H1 (cell line): Measurements from ENCODE around the gene MUC5B. TPM values are rescaled to one million over a fixed set of nuclear protein-coding genes. Genes with fewer than 3 reads are reported as not detected.

Experiments used
- BRCA1 ChIP-seq: IDR thresholded peaks from 2 replicates; pipeline ENCODE4 v1.6.1; 2012; ENCODE audit warnings: low read depth, low read length, improper control_type of control experiment
- CHD2 ChIP-seq: IDR thresholded peaks from 2 replicates; pipeline ENCODE4 v1.6.1; 2012; ENCODE audit warnings: low read length, improper control_type of control experiment
- E2F6 ChIP-seq: IDR thresholded peaks from 2 replicates; pipeline ENCODE4 v1.6.1; 2012; ENCODE audit warnings: inconsistent platforms
- GABPA ChIP-seq: IDR thresholded peaks from 2 replicates; pipeline ENCODE4 v1.6.1; 2011; ENCODE audit warnings: mild to moderate bottlenecking, low read length, moderate library complexity, borderline replicate concordance; ENCODE audit not compliant: insufficient read depth
- polyA plus RNA-seq, 7 experiments: library from polyadenylated mRNA; depleted of rRNA in 3 of 7; stranded (reverse) in 5 of 7; unstranded in 2 of 7; fragments of >200 nt in 5 of 7; fragments of 200-250 nt in 2 of 7; gene quantifications; 1 replicate in 5 of 7; 2 replicates in 1 of 7; 4 replicates in 1 of 7; pipeline versions ENCODE4 v1.2.1 to v1.2.3, GENCODE V29; 2011 to 2013; ENCODE audit warnings: missing spikeins in 2 of 7, mixed read lengths in 2 of 7
- total RNA-seq: library from RNA; stranded (reverse); fragmentation: NEBNext Ultra II Directional; extraction: Animal tissue kit (Norgen Biotek cat#: 25700); gene quantifications from 2 replicates; pipeline ENCODE4 v1.2.1, GENCODE V29; 2021
- TF ChIP-seq, protein P1 (sequence below): fragments of 300-600 bp; sonication (generic); IDR thresholded peaks from 2 replicates; pipeline ENCODE4 v1.7.1; 2012; ENCODE audit warnings: low read length, moderate library complexity, mild to moderate bottlenecking, inconsistent platforms; ENCODE audit not compliant: insufficient replicate concordance

The MUC5B gene
- total and polyA plus RNA-seq, 2 of the 8 experiments (the other 6 are each of a cell fraction or from before 2014, with no cell fraction given): 0.02 to 0.03 TPM

DNA sequence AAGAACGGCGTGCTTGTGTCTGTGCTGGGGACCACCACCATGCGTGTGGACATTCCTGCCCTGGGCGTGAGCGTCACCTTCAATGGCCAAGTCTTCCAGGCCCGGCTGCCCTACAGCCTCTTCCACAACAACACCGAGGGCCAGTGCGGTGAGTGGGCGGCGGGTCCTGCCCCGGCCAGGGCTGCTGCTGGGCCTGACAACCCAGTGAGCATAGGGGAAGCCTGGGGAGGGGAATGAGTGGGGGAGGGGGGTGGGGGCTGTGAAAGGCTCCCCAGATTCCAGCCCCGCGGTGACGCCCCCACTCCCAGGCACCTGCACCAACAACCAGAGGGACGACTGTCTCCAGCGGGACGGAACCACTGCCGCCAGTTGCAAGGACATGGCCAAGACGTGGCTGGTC lies 31.9 kb downstream of the MUC5B start (continued):
- TF ChIP-seq, protein P1, sequence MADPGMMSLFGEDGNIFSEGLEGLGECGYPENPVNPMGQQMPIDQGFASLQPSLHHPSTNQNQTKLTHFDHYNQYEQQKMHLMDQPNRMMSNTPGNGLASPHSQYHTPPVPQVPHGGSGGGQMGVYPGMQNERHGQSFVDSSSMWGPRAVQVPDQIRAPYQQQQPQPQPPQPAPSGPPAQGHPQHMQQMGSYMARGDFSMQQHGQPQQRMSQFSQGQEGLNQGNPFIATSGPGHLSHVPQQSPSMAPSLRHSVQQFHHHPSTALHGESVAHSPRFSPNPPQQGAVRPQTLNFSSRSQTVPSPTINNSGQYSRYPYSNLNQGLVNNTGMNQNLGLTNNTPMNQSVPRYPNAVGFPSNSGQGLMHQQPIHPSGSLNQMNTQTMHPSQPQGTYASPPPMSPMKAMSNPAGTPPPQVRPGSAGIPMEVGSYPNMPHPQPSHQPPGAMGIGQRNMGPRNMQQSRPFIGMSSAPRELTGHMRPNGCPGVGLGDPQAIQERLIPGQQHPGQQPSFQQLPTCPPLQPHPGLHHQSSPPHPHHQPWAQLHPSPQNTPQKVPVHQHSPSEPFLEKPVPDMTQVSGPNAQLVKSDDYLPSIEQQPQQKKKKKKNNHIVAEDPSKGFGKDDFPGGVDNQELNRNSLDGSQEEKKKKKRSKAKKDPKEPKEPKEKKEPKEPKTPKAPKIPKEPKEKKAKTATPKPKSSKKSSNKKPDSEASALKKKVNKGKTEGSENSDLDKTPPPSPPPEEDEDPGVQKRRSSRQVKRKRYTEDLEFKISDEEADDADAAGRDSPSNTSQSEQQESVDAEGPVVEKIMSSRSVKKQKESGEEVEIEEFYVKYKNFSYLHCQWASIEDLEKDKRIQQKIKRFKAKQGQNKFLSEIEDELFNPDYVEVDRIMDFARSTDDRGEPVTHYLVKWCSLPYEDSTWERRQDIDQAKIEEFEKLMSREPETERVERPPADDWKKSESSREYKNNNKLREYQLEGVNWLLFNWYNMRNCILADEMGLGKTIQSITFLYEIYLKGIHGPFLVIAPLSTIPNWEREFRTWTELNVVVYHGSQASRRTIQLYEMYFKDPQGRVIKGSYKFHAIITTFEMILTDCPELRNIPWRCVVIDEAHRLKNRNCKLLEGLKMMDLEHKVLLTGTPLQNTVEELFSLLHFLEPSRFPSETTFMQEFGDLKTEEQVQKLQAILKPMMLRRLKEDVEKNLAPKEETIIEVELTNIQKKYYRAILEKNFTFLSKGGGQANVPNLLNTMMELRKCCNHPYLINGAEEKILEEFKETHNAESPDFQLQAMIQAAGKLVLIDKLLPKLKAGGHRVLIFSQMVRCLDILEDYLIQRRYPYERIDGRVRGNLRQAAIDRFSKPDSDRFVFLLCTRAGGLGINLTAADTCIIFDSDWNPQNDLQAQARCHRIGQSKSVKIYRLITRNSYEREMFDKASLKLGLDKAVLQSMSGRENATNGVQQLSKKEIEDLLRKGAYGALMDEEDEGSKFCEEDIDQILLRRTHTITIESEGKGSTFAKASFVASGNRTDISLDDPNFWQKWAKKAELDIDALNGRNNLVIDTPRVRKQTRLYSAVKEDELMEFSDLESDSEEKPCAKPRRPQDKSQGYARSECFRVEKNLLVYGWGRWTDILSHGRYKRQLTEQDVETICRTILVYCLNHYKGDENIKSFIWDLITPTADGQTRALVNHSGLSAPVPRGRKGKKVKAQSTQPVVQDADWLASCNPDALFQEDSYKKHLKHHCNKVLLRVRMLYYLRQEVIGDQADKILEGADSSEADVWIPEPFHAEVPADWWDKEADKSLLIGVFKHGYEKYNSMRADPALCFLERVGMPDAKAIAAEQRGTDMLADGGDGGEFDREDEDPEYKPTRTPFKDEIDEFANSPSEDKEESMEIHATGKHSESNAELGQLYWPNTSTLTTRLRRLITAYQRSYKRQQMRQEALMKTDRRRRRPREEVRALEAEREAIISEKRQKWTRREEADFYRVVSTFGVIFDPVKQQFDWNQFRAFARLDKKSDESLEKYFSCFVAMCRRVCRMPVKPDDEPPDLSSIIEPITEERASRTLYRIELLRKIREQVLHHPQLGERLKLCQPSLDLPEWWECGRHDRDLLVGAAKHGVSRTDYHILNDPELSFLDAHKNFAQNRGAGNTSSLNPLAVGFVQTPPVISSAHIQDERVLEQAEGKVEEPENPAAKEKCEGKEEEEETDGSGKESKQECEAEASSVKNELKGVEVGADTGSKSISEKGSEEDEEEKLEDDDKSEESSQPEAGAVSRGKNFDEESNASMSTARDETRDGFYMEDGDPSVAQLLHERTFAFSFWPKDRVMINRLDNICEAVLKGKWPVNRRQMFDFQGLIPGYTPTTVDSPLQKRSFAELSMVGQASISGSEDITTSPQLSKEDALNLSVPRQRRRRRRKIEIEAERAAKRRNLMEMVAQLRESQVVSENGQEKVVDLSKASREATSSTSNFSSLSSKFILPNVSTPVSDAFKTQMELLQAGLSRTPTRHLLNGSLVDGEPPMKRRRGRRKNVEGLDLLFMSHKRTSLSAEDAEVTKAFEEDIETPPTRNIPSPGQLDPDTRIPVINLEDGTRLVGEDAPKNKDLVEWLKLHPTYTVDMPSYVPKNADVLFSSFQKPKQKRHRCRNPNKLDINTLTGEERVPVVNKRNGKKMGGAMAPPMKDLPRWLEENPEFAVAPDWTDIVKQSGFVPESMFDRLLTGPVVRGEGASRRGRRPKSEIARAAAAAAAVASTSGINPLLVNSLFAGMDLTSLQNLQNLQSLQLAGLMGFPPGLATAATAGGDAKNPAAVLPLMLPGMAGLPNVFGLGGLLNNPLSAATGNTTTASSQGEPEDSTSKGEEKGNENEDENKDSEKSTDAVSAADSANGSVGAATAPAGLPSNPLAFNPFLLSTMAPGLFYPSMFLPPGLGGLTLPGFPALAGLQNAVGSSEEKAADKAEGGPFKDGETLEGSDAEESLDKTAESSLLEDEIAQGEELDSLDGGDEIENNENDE: no peak
- TF ChIP-seq BRCA1: no peak
- TF ChIP-seq CHD2: no peak
- TF ChIP-seq GABPA: no peak
- no peak for TF ChIP-seq E2F6
